ENCODE data around the gene REG1B.

GRCh38 chr2:79124907-79125720 lies 37.3 kb upstream of the REG1B start:
- TF ChIP-seq CTCF (IDR thresholded peaks at IDR 0.05; ENCODE audit: extremely low read depth in 1 of 2, insufficient read depth in 1 of 2, low read depth in 1 of 2, low read length in 2 of 2) (no peak), POLR2A (IDR thresholded peaks at IDR 0.05; ENCODE audit: low read depth, low read length) (no peak), MAX (IDR thresholded peaks at IDR 0.05; ENCODE audit: insufficient read depth, insufficient read length) (no peak), EZH2 (IDR thresholded peaks at IDR 0.05; ENCODE audit: borderline replicate concordance, low read depth, low read length, severe bottlenecking) (no peak), MYC (IDR thresholded peaks at IDR 0.05; ENCODE audit: low read depth, low read length) (no peak), POLR2AphosphoS5 (IDR thresholded peaks at IDR 0.05; ENCODE audit: insufficient read depth, low read depth, low read length) (no peak), JUN (IDR thresholded peaks at IDR 0.05; ENCODE audit: borderline replicate concordance, insufficient read depth, insufficient read length, low read depth) (no peak)
